Choroid plexus epithelial cell (primary cell): ENCODE results near the gene PRKCA.

Source experiments
- DNase-seq: peaks from one replicate; pipeline ENCODE4 v3.0.0-alpha.2; 2010; ENCODE audit warnings: low read depth
- H3K4me3 ChIP-seq: 2 replicates; pipeline ENCODE4 v1.5.1; 2011; ENCODE audit warnings: low read depth, mild to moderate bottlenecking, control low read depth, low read length, moderate library complexity
- TF ChIP-seq, protein P1 (sequence below): conservative IDR thresholded peaks from 2 replicates; pipeline ENCODE4 v1.5.1; 2011; ENCODE audit warnings: low read depth, mild to moderate bottlenecking, control low read depth, inconsistent platforms, low read length, moderate library complexity

PRKCA gene

DNA sequence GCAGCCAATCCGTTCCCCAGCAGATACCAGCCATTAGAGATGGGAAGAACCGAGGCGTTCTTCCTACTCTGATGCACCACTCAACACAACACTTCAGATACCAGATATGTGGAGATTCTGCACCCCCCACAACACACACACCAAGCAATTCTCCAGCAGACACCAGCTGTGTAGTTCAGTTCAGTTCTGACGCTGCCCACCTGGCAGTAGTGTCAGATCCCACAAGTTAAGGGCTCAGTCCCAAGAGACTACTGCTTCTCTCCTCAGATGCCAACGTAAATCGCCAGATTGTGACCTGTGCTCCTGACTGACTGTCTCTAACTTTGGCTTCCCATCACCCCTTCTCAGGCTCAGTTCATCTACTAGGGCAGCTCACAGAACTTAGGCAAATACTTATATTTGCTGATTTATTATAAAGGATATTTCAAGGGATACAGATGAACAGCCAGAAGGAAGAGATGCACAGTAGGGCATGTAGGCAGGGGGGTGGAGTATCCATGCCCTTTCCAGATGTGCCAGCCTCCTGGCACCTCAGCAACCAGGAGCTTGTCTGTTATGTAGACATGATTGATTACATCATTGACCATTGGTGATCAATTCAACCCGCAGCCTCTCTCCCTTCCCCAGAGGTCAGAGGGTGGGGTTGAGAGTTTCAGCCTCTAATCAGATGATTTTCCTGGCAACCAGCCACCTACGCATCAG, 110.6 kb downstream of the PRKCA start:
- no peak overlapping the region for H3K4me3 ChIP-seq
- TF ChIP-seq, protein P1, sequence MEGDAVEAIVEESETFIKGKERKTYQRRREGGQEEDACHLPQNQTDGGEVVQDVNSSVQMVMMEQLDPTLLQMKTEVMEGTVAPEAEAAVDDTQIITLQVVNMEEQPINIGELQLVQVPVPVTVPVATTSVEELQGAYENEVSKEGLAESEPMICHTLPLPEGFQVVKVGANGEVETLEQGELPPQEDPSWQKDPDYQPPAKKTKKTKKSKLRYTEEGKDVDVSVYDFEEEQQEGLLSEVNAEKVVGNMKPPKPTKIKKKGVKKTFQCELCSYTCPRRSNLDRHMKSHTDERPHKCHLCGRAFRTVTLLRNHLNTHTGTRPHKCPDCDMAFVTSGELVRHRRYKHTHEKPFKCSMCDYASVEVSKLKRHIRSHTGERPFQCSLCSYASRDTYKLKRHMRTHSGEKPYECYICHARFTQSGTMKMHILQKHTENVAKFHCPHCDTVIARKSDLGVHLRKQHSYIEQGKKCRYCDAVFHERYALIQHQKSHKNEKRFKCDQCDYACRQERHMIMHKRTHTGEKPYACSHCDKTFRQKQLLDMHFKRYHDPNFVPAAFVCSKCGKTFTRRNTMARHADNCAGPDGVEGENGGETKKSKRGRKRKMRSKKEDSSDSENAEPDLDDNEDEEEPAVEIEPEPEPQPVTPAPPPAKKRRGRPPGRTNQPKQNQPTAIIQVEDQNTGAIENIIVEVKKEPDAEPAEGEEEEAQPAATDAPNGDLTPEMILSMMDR, result no peak
- no peak for DNase-seq

DNA sequence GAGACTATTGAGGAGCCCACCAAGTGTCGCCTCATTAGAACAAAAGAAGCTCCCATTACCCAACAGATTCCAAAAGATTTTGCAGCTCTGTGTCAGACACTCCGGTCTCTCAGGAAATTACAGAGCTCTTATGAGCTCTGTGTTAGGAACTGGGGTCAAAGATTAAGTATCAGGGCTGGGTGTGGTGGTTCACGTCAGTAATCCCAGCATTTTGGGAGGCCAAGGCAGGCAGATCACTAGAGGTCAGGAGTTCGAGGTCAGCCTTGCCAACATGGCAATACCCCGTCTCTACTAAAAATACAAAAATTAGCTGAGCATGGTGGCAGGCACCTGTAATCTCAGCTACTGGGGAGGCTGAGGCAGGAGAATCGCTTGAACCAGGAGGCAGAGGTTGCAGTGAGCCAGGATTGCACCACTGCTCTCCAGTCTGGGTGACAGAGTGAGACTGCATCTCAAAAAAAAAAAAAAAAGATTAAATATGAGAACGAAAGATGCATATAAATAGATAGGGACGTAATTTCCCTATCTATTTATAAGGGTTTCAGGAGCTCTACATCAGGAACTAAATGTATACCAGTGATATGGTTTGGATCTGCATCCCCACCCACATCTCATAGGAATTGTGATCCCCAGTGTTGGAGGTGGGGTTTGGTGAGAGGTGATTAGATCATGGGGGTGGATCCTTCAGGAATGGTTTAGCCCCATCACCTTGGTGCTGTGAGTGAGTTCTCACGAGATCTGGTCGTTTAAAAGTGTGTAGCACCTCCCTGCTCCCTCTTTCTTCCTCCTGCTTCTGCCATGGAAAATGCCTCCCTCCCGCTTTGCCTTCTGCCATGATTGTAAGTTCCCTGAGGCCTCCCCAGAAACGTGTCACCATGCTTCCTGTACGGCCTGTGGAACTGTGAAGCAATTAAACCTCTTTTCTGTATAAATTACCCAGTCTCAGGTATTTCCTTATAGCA, 111.4 kb downstream of the PRKCA start:
- TF ChIP-seq, protein P1, result no peak
- no peak for DNase-seq
- H3K4me3 ChIP-seq, result no peak overlapping the region

DNA sequence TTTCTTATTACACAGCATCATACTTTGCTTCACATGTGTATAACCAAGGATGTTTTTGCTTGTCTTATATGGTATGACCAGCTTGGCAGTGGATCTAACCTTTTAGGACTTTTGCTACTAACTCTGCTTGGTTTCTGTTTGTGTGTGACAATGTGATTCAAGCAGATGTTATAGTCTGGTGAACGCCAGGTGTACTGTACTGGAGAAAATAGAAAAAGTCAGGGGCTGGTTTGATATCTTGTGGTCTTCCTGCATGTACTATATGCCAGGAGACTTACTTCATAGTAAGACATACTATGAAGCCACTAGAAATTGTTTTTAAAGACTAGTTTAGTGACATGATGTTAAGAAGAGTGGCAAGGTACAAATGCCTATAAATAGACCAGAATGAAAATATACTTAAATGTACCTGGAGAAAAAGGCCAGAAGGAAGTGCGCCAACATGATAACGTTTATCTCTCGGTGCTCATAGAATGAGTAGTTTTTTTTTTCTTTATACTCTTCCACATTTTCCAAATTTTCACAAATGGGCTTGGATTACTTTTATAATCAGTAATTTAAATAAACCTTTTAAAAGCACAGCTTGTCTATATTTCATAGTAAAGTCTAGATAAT, 112.3 kb downstream of the PRKCA start:
- DNase-seq, result no peak
- TF ChIP-seq, protein P1, result no peak
- H3K4me3 ChIP-seq, result no peak overlapping the region

DNA sequence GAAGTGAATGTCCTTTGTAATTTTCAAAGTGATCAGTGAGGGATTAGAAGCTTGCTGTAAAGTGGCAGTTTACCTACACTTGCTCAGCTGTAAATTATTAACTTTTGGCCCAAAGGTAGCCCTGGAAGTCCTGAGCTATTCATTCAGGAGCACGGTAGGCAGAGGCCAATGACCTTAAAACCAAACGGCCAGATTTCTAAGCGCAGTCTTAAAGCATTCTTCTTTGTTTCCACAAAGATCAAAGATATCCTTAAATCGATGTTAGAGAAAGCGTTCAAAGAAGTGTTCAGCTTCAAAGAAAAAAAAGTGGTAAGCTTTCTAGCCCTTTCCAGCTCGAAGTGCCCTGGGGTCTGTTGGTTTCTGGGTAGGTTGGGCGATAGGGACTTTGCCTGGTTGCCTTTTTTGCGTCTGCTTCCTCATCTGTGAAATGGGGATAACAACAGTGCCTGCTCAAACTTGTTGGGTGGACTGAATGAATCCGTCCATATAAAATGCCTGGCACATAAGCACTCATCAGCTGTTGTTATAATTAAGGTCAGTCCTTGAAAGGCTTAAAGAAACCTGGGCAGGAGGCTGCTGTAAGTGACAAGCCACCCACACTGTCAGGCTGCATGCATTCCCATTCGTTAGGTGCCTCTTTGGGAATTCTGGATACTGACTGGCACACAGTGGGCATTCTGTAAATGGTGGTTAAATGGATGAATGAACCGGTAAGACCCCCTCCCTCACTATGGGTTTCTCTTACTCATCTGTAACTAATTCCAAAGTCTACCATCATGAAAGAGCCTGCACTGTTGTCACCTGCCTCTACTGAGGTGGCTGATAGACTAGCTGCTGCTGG, 113.2 kb downstream of the PRKCA start:
- TF ChIP-seq, protein P1, result no peak
- H3K4me3 ChIP-seq, result no peak overlapping the region

DNA sequence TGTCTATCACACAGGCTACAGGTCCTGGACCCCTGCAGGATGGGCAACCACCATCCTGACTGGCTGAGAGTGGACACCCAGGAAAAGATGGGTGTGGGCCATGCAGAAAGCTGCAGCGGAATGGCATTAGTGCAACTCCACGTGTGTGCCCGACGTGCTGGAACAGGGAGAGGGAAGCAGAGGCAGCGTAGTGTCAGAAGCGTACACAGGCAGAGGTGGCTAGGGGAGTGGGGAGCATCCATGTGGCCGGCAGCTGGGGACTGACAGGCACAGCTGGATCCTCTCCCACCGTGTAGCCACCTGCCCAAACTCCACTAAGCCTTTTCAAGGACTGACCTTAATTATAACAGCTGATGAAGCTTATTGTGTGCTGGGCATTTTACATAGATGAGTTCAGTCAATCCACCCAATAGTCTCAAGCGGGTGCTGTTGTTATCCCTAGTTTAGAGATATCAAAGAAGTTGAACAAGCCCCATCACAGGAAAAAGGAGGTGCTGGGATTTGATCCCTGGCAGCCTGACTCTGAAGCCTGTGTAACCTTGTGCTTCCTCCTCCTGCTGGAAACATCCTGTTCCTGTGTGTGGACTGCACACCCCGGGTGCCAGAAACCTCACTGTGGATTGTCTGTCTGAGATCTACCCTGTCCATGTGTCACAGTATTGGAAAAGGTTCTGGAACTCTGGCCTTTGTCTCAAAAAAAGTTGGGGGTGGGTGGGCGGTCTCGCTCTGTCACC, 114.0 kb downstream of the PRKCA start:
- TF ChIP-seq, protein P1, result no peak
- no peak overlapping the region for H3K4me3 ChIP-seq
- no peak for DNase-seq

More for the DNA sequence above, 113.2 kb downstream of the PRKCA start:
- no peak for DNase-seq

DNA sequence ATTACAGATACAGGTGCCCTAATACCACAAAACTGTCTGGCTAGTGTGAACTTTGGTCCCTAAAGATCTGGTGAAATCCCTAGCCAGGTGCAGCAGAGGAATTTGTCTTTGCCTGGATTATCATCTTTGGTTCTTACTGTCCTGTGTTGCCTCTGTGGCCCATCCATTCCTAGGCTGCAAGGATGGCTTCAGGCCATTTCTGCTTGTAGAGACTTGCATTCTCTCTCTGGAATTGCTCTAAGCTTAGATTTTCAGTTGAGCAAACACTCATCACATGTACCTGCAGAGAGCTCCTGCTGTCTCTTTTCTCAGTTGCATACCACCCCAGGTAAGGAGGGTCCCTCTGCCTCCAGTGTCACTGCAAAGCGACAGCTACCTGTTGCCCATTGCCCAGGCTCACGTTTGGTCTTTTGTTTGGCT, 114.9 kb downstream of the PRKCA start:
- TF ChIP-seq, protein P1, result no peak

More for the DNA sequence above, 114.9 kb downstream of the PRKCA start:
- no peak overlapping the region for H3K4me3 ChIP-seq
- DNase-seq, result no peak
